Activated T-cell treated with anti-CD3 and anti-CD28 coated beads for 48 hours (primary cell): ENCODE measurements around the gene NEURL2.
"Not testable (repeated sequence)": the region's sequence is repeated elsewhere in the genome, so short reads cannot be mapped to it uniquely, and the experiment has no call there.

Source experiments
- DNase-seq: peaks from one replicate; pipeline ENCODE4 v3.0.0-alpha.2; 2020; ENCODE audit warnings: low read depth

The NEURL2 gene

DNA sequence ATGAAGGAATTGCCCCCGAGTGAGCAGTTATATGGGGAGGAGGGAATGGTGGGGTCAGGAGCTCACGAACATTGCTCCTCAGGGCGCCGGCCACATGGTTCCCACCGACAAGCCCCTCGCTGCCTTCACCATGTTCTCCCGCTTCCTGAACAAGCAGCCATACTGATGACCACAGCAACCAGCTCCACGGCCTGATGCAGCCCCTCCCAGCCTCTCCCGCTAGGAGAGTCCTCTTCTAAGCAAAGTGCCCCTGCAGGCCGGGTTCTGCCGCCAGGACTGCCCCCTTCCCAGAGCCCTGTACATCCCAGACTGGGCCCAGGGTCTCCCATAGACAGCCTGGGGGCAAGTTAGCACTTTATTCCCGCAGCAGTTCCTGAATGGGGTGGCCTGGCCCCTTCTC, 7.3 kb upstream of the NEURL2 start:
- no peak for DNase-seq

DNA sequence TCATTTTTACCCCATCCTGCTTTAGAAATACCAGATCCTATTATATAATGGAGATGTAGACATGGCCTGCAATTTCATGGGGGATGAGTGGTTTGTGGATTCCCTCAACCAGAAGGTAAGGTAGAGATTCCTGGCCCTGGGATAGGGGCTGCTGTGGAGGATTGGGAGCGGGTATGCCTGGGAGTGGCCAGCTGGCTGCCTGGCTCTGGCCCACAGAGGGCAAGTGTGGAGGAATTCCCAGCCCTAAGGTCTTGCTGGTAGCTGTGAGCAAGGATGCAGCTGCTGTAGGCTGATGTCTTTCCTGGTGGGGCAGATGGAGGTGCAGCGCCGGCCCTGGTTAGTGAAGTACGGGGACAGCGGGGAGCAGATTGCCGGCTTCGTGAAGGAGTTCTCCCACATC, 6.7 kb upstream of the NEURL2 start:
- DNase-seq, result no peak

DNA sequence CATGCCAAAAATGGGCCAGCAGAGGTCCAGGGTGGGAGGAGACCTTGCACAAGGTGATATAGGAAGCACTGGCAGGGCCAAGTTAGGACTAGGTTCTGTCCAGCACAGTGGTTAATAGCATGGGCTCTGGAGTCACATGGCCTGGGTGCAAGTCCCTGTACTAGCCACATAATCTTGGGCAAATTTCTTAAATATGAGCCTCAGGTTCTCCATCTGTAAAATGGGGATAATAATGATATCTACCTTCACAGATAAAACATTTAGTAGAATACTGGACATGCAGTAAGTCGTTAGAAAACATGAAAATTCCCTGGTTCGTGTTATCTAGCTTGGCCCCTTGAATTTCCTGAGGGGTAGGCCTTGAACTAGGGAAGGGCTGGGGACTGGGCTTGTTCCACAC, 6.3 kb upstream of the NEURL2 start:
- no peak for DNase-seq

DNA sequence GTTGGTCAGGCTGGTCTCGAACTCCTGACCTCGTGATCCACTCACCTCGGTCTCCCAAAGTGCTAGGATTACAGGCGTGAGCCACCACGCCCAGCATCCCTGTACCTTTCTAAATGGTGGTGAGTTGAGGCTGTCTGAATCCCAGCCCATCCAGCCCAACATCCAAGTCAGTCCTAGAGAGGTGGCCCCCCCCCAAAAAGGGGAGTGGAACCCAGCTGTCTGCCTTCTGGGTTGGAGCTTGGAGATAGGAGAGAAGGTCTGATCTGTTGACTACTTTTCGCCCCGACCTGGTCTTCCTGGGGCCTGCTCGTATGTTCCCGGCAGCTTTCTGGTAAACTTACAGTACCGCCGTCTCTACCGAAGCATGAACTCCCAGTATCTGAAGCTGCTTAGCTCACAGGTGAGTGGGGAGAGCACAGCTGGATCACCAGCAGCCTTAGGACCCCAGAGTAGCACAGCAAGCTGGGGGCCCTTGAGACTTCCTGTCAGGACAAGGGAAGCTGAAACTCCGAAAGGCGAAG, 5.7 kb upstream of the NEURL2 start:
- no peak for DNase-seq

DNA sequence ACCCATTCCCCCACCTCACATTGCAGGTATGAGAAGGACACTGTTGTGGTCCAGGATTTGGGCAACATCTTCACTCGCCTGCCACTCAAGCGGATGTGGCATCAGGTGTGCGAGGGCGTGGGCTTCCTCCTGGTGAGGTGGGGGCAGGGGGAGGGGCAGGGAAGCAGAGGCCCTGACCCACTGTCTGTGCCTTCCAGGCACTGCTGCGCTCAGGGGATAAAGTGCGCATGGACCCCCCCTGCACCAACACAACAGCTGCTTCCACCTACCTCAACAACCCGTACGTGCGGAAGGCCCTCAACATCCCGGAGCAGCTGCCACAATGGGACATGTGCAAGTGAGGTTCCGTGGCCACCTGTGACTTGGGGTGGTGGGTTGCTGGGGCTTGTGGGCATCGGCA, 3.8 kb upstream of the NEURL2 start:
- DNase-seq, result no peak

DNA sequence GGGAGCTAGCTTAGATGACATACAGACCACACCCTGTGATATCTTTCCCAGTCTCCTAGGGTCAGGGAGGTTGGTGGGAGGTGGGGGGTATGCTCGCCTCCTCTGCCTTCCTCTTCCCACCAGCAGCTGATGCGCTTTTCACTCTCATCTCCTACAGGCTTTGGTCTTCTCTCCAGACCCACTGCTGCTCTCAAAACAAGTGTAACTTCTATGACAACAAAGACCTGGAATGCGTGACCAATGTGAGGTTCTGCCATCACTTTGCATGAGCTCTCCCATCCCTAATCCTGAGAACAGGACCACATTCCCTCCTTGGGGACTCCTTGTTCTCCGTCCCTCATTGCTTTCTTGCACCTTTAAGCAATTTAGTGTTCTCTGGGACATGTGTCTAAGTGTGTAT, 2.8 kb upstream of the NEURL2 start:
- no peak for DNase-seq

DNA sequence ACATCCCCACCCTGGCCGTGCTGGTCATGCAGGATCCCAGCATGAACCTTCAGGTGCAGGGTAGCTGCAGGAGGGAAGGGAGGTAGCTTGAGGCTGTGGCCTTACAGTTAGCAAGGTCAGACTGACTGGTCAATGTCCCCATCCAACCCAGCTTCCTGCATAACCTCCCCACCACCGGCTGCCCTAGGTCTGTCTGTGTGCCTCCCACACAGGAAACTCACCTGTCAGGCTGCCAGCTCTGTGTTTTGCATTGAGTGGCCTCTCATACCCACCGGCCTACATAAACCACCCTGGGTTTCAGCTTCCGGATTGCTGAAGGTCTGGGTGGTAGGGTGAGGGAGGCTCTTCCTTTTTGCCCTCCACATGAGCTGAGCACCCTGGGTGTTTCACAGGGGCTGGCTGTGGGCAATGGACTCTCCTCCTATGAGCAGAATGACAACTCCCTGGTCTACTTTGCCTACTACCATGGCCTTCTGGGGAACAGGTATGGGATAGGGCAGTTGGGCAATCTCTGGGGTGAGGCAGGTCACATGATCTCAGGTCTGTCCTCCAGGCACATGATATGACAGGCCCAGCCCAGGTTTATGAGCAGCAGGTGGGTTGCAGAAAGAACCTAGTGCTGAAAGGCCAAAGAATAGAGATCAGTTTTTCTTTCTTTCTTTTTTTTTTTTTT, 2.0 kb upstream of the NEURL2 start:
- peak; percentile 8 for DNase-seq

DNA sequence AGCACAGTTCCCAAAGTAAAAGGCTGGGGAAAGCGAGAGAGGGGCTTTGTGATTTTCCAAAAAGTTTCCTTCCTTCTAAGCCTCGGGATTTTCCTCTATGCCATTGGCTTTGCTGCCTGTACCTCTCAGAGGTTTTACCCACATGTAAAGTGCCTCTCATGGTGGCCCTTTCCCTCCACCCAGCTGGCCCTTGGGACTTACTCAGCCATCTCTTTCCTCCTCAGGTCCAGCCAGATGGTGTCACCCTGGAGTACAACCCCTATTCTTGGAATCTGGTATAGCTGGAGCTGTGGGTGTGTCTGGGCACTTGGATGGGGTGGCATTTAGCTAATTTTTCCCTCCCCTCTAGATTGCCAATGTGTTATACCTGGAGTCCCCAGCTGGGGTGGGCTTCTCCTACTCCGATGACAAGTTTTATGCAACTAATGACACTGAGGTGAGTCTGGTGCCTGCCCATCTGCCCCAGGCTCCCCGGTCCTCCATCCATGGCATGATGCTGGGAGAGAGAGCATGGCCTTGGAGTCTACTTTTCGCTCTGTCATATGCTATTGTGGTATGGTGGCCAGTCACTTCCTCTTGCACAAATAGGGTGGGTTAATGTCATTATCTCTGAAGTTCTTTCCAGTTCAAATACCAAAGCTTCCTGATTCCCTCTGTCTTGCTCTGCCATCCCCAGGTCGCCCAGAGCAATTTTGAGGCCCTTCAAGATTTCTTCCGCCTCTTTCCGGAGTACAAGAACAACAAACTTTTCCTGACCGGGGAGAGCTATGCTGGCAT, 1.2 kb upstream of the NEURL2 start:
- no peak for DNase-seq

DNA sequence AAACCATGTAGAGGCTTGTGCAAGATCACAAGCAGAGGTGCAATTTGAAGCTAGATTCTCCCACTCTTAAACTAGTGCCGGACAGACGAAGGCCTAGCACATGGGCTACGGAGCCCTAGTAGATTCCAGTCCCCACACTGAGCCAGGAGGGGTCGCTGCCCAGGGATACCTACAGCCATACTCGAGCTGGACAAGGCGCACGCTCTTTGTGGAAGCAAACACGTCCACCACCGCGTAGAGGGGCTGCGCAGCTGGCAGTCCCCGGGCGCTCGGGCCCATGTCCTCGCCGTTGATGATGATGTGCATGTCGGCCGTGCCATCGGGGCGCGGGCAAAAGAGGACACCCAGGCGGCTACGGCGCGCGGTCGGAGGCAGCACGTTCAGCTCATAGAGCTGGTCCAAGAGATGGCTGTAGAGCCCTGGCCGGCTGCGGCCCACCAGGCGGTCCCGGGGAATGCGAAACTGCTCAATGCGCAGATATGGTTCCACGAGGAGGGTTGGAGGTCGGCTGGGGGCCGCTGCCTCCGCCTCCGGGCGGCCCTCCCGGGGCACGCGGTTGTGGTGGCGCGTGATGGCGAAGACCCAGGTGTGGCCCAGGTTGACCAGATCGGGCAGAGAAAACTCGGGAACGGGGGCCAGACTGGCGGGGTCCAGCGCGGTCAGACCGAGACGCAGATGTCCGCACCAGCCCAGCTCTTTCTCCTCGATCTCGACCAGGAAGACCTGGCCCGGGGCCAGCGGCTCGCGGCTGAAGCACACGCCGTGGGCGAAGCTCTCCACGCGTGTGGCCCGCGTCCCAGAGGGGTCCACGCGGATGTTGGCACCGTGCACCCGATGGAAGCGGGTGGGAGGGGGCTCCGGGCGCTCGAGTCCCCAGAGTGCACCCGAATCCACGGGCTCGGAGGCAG, 677 bp downstream of the NEURL2 start:
- DNase-seq, result peak; percentile 49

DNA sequence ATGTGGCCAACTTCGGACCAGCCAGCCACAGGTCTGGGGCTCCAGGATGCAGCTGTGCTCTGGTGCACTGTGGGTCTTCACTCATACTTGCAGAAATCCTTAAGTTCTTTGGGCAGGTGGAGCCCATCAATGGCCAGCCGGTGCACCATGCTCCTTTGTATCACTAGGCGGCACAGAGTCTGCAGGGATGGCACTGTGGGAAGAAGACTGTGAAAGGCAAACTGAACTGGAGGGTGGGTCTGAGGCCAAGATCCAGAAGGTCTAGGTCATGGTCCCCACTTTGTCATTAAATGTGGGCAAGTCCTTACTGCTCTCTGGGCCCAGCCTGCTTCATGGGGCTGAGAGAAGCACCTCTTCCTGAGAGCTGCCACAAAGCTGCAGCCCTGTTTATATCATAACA, 2.3 kb downstream of the NEURL2 start:
- no peak for DNase-seq

DNA sequence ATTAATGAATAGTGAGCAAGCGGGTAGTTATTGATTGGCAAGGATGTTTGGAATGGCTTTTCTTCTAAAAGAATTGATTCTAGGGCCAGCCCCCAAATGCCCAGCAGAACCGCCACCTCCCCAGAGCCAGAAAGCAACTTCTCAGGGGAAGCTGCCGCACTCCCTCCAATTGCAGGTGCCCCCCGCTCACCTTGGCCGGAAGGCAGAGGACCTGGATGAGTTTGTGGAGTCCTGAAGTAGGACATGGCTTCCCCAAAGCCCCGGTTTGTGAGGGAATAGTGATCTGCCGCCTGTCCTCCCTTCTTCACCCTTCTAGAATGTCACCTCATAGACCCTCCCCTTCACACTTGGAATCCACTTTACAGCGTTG, 3.7 kb downstream of the NEURL2 start, which contains the start of gene SPATA25:
Gene SPATA25 (minus strand): TSS at position 277 of the 370 bp plus-strand sequence. CDS start 32 bp downstream, at position 245.
- no peak for DNase-seq

DNA sequence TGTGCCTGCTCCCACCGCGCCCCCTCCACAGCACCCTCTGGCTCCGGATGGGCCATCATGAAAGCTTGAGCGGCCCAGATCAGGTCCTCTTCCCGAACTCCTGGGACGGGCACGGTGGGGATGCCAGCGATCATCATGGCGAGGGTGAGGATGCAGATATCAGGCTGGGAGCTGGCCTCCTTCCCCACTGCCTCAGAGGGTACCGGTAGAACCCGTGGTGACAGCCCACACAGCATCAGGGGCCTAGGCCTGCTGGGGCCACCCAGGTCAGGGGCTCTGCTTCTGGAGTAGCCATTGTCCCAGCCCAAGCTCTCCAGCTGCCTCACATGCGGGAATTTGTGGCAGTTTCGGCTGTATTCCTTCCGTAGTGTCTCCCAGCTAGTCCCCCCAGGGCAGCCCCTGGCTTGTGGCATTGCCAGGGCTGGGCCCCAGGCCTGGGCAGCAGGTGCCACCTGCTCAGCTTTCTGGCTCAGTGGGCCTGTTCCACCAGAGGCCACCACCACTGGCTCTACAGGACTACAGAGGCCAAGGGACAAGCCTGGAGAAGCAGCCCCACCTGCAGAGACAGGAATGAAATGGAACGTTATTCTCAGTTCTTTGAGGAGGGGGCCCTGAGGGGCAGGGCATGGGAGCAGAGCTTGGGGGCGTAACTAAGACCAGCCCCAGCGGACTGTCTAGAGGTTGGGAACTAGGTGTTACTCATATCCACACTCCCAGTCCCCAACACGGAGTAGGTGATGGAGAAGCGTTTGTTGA, 4.2 kb downstream of the NEURL2 start:
- no peak for DNase-seq

DNA sequence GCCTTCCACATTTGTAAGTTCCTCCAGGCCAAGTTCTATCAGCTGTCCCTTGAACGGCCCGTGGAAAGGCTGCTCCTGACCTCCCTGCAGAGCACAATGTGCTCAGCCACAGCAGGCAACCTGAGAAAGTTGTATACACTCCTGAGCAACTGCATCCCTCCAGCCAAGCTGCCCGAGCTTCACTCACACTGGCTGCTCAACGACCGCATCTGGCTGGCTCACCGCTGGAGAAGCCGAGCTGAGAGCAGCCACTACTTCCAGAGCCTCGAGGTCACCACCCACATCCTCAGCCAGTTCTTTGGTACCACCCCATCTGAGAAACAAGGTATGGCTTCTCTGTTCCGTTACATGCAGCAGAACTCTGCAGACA, 7.9 kb downstream of the NEURL2 start:
- DNase-seq, result no peak

DNA sequence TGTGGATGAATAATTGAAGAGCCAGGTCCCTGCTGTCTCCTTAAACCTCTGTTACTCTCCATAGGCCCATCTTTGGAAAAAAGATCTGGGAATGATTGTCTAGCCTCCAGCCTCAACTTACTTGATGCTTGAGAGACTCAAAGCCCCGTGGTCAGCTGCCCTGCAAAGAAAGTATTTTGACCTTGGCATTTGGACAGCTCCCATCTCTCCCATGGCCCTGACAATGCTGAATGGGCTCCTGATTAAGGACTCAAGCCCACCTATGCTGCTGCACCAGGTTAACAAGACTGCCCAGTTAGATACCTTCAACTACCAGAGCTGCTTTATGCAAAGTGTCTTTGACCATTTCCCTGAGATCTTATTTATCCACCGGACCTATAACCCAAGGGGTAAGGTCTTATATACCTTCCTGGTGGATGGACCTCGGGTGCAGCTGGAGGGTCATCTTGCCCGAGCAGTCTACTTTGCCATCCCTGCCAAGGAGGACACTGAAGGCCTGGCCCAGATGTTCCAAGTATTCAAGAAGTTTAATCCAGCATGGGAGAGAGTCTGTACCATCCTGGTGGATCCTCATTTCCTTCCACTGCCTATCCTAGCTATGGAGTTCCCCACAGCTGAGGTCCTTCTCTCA, 8.4 kb downstream of the NEURL2 start:
- no peak for DNase-seq

DNA sequence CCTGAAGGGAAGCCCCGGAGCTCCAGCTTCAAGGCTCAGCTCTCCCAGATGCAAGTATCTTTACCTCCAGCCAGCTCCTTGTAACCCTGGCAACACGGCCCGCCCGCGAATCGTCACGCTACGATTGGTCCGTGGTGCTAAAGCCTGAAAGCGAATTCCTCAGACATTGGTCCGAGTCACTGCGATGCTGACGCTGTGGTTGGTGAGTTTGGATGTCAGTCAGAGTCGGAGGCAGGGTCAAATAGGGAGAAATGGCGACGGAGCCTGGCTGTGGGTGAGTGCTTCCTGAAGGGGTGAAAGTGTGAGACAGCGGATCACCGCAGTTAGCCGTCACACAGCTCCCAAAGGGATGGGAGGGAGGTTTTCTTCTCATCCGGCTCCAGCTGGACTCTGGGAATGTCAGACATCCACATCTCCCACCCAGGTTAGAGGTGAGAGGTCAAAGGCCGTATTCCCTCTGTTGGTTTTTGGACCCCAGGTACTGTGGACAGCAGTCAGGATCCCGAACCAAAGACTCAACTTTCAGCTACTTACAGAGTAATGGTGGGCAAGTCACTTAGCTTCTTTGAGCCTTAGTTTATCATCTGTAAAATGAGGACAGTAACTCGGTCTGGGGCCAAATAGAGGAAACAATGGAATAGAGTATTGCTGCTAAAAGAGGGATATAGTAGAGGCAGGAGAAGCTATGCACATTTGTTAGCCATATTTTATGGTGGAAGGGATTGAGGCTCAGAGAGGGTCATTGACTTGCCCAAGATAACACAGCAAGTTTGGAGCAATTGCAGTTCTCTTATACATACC, 9.8 kb downstream of the NEURL2 start, which contains the start of gene ZSWIM1:
Gene ZSWIM1 (plus strand): TSS at position 240 of the 801 bp plus-strand sequence. CDS start 1,366 bp downstream, outside the sequence.
- DNase-seq, result peak; percentile 96

DNA sequence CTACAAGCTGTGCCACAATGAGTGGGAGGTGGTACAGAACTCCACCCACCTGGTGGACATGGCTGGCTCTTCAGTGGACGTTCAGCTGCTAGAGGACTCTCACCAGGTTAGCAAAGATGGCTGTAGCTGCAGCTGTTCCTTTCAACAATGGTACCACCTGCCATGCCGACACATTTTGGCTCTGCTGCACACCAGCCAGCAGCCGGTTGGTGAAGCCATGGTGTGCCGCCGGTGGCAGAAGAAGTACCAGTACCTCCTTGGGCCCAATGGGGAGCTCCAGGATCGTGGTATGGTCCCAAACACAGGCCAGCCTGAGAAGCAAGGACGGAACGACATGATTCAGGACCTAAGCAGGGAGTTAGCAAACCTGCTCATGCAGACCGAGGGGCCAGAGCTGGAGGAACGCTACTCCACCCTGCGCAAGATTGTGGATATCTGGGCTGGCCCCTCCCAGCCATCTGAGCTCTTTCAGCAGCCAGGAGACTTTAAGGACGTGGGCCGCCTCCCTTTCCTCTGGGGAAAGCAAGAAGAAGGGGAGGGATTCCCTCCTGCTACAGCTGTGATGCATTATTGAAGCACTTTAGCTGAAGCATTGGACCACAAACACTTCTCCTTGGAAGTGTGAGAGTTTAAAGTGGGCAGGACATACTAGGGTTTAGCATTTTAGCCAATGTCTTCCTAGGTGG, 12.8 kb downstream of the NEURL2 start:
- no peak for DNase-seq

DNA sequence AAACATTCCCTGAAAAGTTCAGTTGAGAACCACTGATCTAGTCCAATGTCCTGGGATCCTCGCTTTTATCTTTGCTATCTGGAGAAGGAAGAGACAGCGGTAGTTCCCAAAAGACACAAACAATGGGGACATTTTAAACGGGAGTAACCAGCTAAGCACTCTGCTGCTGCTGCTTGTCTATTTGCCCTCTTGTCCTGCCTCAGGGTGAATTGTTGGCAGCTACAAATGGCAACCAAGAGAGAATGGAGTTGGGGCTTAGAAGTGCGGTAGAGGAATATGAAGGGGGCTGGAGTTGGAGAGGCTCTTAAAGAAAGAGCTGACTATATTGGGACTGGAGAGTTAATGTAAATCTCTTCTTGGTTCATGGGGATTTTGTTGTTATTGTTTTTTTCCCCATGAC, 16.4 kb downstream of the NEURL2 start:
- DNase-seq, result no peak

DNA sequence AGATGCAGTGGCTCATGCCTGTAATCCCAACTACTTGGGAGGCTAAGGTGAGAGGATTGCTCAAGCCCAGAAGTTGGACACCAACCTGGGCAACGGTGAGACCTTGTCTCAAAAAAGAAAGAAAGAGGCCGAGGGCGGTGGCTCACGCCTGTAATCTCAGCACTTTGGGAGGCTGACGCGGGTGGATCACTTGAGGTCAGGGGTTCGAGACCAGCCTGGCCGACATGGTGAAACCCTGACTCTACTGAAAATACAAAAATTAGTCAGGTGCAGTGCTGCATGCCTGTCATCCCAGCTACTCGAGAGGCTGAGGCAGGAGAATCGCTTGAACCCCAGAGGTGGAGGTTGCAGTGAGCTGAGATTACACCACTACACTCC, 16.9 kb downstream of the NEURL2 start:
- not testable (repeated sequence) for DNase-seq

DNA sequence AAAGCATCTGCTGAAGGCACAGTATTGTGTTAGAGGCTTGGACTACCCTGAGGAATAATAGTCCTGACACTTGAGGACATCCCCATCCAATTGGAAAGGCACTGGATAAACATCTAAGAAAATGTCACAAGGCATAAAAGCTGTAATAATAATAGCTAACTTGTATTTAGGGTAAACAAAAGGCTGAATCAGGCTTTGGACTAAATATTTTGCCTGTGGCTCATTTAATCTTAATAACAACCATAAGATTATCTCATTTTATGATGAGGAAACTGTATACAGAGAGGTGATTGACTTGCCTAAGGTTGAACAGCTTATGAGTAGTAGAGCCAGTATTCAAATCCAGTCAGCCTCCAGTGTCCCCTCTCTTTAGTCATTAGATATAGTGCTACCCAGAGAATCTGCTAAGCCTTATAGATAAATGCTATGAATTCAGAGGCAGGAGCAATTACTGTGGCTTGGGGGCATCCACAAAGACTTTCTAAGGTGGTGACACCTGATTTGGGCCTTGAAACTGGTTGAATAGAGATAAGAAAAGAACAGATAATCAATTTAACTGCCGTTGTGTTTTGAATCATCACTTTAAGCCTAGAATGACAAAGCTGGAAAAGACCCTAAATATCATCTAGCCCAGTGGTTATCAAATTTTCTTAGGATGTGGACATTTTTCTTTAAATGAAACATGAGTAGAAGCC, 17.5 kb downstream of the NEURL2 start:
- no peak for DNase-seq
